NCI-H1694 treated with DMSO at 0.1 percent for 48 hours (cell line): ENCODE measurements around the gene IER2.

Experiments
- DNase-seq: peaks from one replicate; lab custom pipeline; 2025; lab: John Stamatoyannopoulos, UW

The IER2 gene

GRCh38 chr19:13119627-13120026, 30.6 kb upstream of the IER2 start:
- no peak for DNase-seq

- DNase-seq: no peak
These were observed 30.2 kb upstream of the IER2 start for GRCh38 chr19:13120031-13120430.

DNA sequence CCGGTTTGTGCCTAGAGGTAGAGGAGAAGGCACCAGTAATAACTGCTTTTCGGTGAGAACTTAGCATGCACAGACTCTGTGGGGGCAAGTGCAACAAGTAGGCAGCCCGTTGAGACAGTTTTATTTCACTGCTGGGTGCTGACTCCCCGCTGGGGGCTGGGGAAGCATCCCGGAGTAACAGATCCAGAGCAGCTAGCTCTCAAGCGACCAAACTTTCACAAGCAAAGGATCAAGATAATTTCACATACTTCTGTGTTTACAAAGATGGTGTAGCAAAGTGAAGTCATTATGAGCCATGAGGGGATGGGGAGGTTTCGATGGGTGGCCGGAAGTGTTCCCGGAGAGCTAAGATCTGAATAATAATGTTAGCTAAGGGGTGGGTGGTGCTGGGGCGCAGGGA, 29.4 kb upstream of the IER2 start:
- DNase-seq: no peak

- DNase-seq: no peak
These were observed 28.5 kb upstream of the IER2 start for GRCh38 chr19:13121551-13122274.

GRCh38 chr19:13122275-13122878, 27.8 kb upstream of the IER2 start:
- DNase-seq: no peak

DNA sequence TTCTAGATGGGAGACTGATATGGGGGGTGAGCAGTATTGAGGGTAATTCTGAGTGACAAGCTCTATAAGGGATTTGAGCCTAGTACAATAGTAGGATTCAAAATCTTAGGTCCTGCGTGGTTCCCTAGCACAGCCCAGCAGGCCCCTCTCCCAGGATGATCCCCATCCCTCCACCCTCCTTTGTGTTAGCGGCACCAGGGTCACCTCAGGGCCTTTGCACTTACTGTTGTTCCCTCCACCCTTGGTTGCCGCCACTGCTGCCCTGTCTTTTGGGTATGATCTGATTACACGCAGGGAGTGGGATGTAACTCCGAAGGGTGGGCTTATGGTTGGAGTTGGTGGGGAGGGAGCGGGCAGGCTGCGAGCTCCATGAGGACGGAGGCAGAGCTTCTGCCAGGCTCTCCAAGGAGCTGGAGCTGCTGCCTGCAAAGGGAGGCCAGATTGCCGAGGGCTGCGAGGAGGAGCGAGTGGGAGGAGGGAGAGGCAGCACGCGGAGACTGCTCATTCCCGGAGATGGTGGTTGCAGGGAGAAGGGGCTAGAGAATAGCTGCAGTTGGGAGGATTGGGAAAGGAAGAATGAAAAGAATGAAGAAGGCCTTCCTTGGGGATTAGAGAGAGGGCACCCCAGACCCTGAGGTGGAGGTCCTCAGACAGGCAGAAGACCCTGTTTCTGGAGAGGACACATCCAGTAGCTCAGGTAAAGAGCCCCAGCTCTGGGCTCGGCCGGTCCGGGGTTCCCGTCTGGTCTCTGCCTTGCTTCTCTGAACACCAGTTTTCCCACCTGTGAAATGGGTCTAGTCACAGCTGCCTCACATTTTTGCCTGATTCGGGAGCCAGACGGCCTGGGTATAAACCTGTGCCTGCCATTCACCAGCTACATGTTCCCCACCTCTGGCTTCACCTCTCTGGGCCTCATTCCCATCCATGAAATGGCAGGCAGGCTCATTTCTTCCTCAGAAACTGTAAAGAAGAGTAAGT, 26.9 kb upstream of the IER2 start:
- DNase-seq: no peak

GRCh38 chr19:13127051-13127450, 23.2 kb upstream of the IER2 start:
- no peak for DNase-seq

GRCh38 chr19:13127811-13128575, 22.2 kb upstream of the IER2 start:
- no peak for DNase-seq

DNA sequence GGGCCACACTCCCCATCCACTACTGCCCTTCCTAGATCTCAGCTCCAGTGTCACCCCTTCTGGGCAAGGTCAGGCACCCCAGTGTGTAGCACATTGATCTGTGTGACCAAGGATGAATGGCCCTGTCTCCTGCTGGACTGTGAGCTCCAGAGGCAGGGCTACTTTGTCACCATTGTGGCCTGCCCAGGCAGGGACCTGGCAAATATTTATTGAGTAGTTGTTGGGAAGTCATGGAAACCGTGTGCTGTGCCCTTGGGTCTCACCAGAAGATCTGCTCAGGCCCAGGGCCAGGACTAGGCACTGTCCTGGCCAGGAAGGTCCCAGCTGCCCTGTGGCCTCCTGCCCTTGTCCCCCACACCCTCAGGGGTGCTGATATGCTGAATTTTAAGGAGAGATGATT, 21.6 kb upstream of the IER2 start:
- no peak for DNase-seq

DNA sequence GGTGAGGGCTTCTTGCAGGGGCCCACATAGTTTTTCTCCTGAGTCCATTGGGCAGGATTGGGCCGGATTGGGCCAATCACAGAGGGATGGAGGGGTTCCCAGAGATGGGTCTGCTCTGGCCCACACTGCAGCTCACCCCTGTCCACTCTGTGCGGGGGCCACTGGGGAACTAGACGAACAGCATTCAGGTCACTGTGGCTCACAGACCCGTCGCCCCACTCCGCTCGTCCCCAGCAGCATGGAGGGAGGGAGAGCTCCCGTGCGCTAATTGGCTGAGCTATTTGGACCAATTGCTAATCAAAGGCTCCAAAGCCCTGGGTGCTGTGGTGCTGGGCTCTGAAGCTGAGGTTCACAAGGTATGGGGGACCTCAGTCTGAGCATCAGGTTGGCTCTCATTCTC, 20.8 kb upstream of the IER2 start:
- DNase-seq: no peak

DNA sequence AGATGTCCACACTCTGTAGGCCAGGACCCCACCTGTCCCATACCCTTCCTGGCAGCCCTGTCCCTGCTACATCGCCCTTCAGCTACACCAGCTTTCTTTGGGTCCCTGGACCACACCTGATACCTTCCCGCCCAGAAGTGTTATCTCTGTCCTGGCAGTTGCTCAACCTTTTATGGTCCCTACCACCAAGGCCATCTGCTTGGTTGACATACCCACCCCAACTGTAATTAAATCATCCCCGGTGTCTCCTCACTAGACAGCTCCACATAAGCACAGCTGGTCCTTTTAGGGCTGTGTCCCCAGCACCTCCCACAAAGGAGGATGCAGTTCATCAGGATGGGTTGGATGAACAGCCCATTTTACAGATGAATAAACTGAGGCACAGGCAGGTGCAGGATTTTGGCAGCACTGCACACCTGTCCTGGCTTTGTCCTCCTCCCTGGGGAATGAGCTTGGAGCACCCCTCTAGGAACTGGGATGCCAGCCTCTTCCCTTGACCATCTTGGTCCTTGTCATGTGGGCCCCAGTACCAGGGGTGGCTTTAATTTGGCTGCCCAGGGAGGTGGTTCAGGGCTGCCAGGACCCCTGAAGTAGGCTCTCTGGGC, 19.2 kb upstream of the IER2 start:
- no peak for DNase-seq

DNA sequence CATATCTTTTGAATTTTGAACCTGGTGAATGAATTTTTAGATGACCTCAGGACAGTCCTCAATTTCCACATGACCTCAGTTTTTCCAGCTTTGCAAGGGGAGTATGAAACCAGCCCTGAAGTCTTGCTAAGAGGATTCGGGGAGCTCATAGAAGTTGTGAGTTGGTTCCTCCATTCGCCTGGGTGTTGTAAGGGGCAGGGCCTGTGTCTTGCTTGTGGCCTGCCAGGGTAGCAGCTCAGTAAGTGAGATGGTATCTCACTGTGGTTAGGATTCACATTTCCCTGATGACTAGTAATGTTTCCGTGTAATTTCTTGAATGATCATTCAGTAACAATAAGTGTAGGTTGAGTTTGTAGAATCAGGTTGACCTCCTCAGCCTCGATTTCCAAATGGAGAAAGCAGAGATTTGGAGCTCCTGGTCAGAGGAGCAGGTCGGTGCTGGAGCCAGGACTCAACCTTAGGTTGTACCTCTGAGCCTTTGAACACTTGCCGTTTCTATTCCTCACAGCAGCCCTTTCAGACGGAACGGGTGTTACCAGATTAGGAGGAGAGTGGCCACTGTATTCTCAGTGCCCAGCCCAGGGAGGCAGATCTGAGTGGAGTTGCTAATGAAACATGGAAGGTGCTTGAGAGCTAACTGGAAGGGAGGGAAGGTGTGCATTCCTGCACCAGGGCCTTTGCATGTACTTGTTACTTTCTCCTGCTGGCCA, 17.6 kb upstream of the IER2 start:
- DNase-seq: no peak

DNA sequence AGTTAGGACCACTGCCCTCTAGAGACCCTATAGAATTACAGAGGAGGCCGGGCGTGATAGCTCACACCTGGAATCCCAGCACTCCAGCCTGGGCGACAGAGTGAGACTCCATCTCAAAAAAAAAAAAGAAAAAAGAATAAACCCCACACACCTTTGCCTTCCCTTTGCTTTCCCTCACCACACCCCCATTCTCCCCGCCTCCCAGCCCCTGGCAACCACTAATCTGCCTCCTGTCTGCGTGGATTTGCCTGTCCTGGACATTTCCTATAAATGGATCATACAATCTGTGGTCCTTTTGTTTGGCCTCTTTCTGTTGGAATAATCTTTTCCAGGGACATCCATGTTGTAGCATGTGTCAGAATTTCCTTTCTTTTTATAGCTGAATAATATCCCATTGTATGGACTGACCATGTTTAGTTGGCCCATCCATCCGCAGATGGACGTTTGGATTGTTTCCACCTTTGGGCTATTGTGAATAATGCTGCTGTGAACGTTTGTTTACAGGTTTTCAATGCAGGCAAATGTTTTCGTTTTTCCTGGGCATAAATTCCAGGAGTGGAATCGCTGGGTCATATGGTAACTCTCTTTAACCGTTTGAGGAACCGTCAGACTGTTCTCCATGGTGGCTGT, 16.9 kb upstream of the IER2 start:
- no peak for DNase-seq

- DNase-seq: no peak
These were observed 15.6 kb upstream of the IER2 start for GRCh38 chr19:13134626-13135025.

- no peak for DNase-seq
These were observed 14.8 kb upstream of the IER2 start for GRCh38 chr19:13135068-13136062.

DNA sequence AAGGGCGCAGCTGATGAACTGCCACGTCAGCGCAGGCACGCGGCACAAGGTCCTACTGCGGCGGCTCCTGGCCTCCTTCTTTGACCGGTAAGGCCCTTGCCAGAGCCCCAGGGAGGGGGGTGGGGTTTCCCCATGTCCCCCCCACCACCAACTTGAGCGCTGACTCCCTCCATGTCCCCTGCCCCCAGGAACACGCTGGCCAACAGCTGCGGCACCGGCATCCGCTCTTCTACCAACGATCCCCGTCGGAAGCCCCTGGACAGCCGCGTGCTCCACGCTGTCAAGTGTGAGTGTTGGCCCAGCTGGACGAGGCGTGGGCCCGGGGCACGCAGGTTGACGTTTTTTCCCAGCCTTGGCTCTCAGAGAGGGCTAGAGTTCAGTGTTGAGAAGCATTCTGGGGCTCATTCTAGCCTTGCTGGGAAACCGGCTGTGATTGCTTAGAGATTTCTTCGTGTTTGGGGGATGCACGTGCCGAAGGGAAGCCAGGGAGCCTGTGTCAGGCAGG, 12.9 kb upstream of the IER2 start:
- DNase-seq: no peak

GRCh38 chr19:13138171-13138915, 11.9 kb upstream of the IER2 start:
- no peak for DNase-seq

GRCh38 chr19:13138916-13139198, 11.4 kb upstream of the IER2 start:
- DNase-seq: no peak
